B cell (primary cell): ENCODE data around the gene CLASRP.

Source experiments
- EZH2 ChIP-seq: IDR thresholded peaks from 2 replicates; pipeline ENCODE4 v1.6.1; 2012; ENCODE audit warnings: borderline replicate concordance, low read depth, mild to moderate bottlenecking, moderate library complexity, low read length; ENCODE audit not compliant: insufficient read depth, poor library complexity, severe bottlenecking
- TF ChIP-seq, protein P1 (sequence below): fragments of 200-600 bp; IDR thresholded peaks from one replicate; pipeline ENCODE4 v1.8.0; 2022; ENCODE audit warnings: antibody characterized with exemption, mild to moderate bottlenecking

DNA sequence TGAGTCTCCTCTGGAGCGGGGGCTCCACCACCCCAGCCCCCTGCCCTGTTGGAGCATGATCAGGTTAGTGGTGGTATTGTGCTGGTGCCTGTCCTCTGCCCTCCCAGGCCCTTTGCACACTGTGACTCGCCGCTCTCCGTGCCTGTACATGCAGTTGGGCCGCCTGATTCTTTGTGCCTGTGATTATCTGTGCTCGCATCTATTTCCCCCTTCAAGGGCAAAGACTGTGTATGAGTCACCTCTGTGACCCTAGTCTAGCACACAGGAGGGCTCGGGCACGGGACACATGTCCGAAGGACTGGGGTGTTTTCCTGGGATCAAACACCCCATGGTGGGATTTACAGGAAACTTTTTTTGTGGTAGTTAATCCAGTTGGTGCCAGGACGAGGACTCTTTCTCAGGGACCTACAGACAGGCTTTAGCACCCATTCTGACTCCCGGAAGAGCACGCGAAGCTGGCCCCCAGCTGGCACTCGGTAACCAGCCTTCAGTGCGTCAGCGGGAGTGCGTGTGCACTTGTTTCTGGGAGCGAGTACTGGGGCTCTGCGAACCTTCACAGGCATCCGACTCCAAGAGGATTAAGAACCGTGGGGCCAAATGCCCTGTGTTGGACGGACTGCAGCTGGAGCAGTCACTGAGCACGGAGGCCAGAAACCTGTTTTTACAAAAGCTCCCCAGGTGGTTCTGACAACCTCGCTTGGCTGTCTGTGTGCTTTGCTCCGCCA lies 60.8 kb downstream of the CLASRP start:
- TF ChIP-seq, protein P1, sequence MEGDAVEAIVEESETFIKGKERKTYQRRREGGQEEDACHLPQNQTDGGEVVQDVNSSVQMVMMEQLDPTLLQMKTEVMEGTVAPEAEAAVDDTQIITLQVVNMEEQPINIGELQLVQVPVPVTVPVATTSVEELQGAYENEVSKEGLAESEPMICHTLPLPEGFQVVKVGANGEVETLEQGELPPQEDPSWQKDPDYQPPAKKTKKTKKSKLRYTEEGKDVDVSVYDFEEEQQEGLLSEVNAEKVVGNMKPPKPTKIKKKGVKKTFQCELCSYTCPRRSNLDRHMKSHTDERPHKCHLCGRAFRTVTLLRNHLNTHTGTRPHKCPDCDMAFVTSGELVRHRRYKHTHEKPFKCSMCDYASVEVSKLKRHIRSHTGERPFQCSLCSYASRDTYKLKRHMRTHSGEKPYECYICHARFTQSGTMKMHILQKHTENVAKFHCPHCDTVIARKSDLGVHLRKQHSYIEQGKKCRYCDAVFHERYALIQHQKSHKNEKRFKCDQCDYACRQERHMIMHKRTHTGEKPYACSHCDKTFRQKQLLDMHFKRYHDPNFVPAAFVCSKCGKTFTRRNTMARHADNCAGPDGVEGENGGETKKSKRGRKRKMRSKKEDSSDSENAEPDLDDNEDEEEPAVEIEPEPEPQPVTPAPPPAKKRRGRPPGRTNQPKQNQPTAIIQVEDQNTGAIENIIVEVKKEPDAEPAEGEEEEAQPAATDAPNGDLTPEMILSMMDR: no peak
- no peak for TF ChIP-seq EZH2
